PFSK-1 (cell line): ENCODE data around the gene HNRNPAB.

Experiments
- FOXP2 ChIP-seq: optimal IDR thresholded peaks from 2 replicates; pipeline ENCODE3; 2011; ENCODE audit warnings: borderline replicate concordance, control low read depth, inconsistent platforms; ENCODE audit not compliant: insufficient read depth; ENCODE audit errors: extremely low read length, extremely low read depth
- POLR2AphosphoS5 ChIP-seq: IDR thresholded peaks from 2 replicates; pipeline ENCODE4 v1.6.1; 2012; ENCODE audit warnings: low read depth, mild to moderate bottlenecking, control low read depth, low read length, moderate library complexity
- SIN3A ChIP-seq: IDR thresholded peaks from 2 replicates; pipeline ENCODE4 v1.6.1; 2012; ENCODE audit warnings: mild to moderate bottlenecking, low read length, moderate library complexity, borderline replicate concordance; ENCODE audit not compliant: insufficient read depth
- TAF1 ChIP-seq: IDR thresholded peaks from 2 replicates; pipeline ENCODE4 v1.6.1; 2012; ENCODE audit warnings: low read length, control low read depth, borderline replicate concordance; ENCODE audit not compliant: insufficient read depth
- TF ChIP-seq, protein P1 (sequence below), 2 experiments: IDR thresholded peaks; 2 replicates each; pipeline versions ENCODE4 v1.6.1 to v1.8.0; 2011 to 2012; ENCODE audit warnings: low read depth in 2 of 2, low read length in 2 of 2, control low read depth in 1 of 2, inconsistent platforms in 1 of 2, mild to moderate bottlenecking in 1 of 2, moderate library complexity in 1 of 2; ENCODE audit not compliant: insufficient read depth in 1 of 2

Gene HNRNPAB

DNA sequence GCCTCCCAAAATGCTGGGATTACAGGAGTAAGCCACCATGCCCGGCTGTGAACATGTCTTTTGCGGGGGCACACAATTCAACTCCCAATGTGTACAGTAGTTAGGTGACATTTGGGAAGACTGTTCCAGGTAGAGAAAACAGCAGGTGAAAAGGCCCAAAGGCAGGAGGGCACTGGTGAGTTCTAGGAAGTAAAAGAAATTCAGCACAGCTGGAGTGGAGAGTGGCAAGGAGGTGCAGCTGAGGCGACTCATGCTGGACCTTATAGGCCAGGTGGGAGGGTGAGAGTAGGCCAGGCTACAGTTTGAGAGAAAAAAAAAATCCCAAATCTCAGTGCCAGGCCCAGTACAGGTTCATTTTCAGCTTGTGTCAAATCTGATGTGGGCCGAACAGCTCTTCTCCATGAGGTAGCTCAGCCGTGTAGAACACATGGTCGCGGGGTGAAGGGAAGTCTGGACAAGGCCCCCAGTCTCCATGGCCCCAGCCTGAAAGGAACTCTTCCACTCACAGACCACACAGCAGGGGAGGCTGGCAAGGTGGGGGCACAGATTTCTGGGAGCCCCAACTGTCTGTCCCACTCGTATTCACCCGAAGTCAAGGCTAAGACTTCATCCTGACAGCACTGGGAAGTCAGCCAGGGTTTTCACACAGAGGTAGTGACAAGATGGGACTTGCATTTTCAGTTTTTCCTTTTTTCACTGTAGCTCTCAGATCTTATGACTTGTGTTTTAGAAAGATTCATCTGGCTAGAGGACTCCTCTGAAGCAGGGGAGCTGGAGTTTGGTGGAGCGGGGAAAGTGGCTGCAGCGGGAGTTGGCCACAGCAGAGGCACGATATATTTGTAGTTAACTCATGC is 4.5 kb upstream of the HNRNPAB start:
- no peak for TF ChIP-seq TAF1
- TF ChIP-seq, protein P1, sequence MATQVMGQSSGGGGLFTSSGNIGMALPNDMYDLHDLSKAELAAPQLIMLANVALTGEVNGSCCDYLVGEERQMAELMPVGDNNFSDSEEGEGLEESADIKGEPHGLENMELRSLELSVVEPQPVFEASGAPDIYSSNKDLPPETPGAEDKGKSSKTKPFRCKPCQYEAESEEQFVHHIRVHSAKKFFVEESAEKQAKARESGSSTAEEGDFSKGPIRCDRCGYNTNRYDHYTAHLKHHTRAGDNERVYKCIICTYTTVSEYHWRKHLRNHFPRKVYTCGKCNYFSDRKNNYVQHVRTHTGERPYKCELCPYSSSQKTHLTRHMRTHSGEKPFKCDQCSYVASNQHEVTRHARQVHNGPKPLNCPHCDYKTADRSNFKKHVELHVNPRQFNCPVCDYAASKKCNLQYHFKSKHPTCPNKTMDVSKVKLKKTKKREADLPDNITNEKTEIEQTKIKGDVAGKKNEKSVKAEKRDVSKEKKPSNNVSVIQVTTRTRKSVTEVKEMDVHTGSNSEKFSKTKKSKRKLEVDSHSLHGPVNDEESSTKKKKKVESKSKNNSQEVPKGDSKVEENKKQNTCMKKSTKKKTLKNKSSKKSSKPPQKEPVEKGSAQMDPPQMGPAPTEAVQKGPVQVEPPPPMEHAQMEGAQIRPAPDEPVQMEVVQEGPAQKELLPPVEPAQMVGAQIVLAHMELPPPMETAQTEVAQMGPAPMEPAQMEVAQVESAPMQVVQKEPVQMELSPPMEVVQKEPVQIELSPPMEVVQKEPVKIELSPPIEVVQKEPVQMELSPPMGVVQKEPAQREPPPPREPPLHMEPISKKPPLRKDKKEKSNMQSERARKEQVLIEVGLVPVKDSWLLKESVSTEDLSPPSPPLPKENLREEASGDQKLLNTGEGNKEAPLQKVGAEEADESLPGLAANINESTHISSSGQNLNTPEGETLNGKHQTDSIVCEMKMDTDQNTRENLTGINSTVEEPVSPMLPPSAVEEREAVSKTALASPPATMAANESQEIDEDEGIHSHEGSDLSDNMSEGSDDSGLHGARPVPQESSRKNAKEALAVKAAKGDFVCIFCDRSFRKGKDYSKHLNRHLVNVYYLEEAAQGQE (IDR thresholded peaks at IDR 0.05; ENCODE audit: insufficient read depth in 1 of 2, low read depth in 2 of 2, low read length in 2 of 2) = no peak
- TF ChIP-seq SIN3A = no peak
- TF ChIP-seq POLR2AphosphoS5 = no peak

DNA sequence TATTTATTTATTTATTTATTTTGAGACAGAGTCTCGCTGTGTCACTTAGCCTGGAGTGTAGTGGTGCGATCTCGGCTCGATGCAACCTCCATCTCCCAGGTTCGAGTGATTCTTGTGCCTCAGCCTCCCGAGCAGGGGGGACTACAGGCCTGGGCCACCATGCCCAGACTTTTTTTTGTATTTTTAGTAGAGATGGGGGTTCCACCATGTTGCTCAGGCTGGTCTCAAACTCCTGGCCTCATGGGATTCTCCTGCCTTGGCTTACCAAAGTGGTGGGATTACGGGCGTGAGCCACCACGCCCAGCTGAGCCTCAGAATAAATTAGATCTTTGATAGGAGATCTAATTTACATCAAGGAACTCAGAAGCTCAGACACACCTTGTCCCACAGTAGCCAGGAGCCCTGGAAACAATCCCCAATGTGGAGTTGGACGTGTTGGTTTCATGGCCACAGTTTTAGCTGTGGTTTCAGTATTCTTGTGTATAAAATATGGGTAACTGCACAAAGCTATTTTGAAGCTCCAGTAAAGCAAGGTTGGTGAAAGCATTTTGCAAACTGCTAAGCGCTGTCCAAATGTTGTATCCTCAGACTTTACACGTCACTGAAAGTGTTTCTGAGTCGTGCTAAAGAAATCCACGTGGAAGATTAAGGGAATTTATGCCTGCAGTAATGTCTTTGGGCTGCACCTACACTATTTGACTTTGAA is 3.0 kb upstream of the HNRNPAB start:
- TF ChIP-seq SIN3A (no peak), POLR2AphosphoS5 (no peak), FOXP2 (no peak), TAF1 (no peak)
- TF ChIP-seq, protein P1 (IDR thresholded peaks at IDR 0.05; ENCODE audit: insufficient read depth in 1 of 2, low read depth in 2 of 2, low read length in 2 of 2) = no peak

DNA sequence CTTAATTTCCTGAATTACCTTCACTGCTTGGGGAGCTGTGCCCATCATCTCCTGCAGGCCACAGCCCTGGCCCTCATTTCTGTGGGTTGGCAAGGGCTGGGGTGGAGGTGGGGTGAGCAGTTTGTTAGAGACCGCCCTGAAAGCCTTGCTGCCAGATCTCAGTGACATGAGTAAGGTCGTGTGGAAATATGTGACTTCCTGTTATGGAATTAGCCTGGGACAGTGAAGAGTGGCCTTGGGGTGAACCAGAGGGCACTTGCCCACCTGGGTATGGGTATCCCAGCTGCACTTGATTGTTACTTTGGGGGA is 2.5 kb upstream of the HNRNPAB start:
- TF ChIP-seq TAF1 = no peak
- TF ChIP-seq POLR2AphosphoS5 = no peak
- TF ChIP-seq, protein P1 (IDR thresholded peaks at IDR 0.05; ENCODE audit: insufficient read depth in 1 of 2, low read depth in 2 of 2, low read length in 2 of 2) = no peak
- no peak for TF ChIP-seq FOXP2
- TF ChIP-seq SIN3A = no peak

DNA sequence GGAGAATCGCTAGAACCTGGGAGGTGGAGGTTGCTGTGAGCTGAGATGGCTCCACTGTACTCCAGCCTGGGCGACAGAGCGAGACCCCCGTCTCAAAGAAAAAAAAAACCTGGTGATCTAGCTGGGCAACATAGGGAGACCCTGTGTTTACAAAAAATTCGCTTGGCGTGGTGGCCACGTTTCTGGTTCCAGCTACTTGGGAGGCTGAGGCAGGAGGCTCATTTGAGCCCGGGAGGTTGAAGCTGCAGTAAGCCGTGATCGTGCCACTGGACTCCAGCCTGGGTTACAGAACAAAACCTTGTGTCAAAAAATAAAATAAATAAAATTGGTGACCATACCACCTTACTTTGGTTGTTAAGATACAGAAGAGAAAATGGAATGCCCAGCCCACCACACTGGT is 1.8 kb upstream of the HNRNPAB start:
- TF ChIP-seq SIN3A (no peak), POLR2AphosphoS5 (no peak), FOXP2 (no peak), TAF1 (no peak)
- TF ChIP-seq, protein P1 (IDR thresholded peaks at IDR 0.05; ENCODE audit: insufficient read depth in 1 of 2, low read depth in 2 of 2, low read length in 2 of 2) = no peak
